ENCODE measurements around the gene CCDC33.
A peak's percentile ranks its signal among the peaks of the same experiment; 100 is the strongest.

Gene CCDC33

DNA sequence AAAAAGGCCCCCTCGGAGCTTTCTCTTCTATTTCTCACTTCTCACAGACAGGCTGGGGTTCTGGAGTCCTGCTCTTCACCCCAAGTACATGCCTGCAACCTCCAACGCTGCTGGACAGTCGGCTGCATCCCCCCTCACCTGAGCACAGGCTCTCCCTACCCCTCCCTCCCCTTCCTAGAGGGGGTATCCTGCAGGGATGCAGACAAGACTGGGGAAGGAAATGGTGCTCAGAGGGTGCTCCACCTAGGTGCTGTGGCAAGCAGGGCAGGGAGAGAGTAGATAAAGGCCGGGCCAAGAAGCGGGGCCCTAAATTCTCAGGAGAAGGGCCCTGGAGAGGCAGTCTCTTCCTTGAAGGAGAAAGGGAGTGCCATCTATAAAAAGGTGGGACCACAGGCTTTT is 26.6 kb upstream of the CCDC33 start:
- no peak for DNase-seq

DNA sequence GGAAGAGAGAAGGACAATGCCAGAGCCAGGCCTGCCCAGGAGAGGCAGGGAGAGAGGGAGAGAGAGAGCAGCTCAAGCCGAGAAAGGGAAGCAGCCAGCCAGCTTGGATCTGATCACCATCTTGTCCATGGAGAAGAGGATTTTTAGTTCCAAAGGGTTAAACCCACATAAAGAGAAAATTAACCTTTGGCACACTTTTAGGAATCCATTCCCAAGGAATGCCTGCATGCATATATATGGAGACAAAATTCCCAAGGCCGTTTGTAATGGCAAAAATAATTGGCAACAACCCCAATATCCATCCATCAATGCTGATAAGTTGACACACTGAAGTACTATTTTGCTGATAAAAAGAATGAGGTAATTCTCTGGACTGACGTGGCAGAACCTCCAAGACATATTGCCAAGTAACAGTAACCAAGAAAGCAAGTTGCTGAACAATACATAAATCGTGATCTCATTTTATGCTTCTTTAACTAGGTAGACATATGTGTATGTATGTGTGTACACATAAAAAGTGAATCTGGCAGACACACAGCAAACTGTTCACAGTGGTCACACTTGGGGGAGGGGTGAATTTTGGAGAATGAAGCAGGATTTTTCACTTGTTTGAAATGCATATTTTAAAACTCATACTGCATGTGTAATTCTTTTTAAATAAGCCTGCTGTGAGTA is 26.0 kb upstream of the CCDC33 start:
- DNase-seq, result no peak

DNA sequence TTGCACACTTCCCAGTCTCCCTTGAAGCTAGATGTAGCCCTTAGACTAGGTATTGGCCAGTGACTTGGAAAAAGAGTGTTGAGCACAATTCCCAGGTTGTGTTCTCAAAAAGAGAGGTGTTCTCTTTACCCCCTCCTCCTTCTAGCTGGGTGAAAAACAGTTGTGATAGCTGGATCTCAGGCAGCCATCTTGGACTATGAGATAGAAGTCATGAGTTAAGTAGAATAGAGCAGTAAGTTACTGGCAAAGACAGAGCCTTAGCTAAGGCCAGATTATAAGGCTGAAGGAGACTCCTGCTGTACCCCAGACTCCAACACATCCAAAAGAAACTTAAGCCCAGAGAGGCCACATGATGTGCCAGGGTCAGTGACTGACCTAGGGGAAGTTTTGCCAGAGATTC is 25.4 kb upstream of the CCDC33 start:
- no peak for DNase-seq

DNA sequence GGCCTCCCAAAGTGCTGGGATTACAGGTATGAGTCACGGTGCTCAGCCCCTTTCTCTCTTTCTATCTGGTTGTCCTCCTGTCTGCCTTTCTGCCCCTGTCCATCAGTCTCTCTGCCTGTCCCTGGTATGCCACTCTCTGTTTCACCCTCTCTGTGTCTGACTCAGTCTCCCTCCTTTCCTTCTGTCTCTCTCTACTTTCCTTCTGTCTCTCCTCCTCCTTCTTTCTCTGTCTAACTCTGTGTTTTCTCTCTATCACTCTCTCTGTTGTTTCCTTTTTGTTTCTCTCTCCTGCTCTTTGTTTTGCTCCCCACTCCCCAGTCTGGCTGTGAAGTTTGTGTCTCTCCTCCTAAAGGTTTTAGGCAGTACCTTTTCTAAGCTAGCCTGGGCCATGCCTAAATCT is 24.5 kb upstream of the CCDC33 start:
- no peak for DNase-seq

DNA sequence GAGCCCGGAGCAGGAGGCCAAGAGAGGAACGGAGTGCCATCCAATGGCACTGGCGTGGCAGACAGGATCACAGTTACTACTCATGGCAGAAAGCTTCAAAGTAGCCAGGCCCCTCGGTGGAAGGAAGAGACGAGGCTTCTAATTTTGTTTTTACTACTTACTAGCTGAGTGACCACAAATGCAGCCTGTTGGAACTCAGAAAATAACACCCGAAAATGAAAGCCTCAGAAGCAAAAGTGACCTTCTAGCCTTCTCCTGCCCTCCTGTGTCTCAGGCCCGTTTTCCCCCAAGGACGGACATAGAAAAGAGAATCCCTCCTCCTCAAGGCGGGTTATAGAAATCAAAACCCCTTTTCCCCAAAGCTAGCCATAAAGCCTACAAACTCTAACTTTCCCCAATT is 23.6 kb upstream of the CCDC33 start:
- no peak for DNase-seq

DNA sequence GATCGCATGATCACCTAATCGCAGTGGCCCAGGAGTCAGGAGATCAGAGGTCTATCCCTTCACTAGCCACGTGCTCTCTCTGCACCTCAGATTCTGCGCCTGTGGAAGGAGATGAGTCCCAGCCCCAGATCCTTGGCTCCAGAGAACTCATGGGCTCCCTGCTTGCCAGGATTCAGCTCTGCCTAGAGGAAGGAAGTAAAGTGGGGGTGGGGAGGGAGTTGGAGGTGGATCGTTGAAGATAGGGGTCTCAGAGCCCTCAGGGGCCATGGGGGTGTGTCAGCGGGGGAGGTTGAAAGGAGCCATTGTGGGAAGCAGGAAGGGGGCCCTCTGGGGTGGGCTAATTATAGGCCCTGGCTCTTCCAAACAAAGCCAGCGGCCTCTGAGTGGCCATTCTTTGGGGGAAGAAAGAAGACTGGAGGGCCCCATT is 22.3 kb upstream of the CCDC33 start:
- no peak for DNase-seq

DNA sequence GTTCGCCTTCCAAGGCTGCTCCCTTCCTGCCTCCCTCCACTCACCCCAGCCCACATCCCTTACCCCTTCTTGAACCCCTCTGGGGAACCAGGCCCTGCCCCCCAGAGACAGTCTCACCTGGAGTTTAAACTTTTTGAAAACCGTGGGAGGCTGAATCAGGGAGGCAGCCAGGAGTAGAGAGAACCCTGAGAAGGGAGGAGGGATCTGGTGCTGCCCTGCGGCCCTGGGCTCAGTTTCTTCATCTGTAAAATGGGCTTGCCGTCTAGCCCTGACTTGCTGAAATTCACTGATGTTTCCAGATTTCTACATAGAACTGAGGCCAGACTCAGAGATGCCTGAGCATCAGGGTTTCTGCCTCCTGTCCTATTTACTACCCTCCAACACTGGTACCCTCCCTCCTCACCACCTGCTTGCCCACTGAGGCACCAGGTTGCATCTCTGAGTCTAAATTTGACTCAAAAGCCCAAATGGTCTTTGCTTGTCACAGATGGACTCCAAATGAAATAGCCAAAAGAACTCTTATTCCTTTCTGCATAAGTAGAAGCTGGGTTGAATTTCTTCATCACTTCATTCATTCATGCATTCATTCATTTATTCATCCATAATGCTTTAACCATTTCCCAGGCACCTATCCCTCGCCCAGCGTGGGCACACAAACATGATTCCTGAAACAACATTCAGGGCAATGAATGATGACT is 21.7 kb upstream of the CCDC33 start:
- DNase-seq, result no peak

DNA sequence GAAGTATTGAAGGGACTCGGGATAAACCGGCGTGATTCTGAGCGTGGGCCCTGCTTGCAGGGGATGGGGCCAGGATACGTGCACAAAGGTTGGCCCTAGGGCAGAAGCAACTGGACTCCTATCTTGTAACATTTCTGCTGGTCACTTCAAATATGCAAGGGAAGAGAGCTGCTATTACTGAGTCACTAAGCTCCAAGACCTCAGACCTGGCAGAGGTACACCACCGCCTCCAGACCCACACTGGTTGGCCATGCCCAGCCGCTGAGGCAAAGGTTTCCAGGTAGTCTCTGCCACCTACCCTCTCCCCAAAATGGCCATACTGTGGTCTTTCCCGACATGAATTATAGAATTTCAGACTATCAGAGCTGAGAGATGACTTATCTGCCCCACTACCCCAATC is 20.2 kb upstream of the CCDC33 start:
- no peak for DNase-seq

DNA sequence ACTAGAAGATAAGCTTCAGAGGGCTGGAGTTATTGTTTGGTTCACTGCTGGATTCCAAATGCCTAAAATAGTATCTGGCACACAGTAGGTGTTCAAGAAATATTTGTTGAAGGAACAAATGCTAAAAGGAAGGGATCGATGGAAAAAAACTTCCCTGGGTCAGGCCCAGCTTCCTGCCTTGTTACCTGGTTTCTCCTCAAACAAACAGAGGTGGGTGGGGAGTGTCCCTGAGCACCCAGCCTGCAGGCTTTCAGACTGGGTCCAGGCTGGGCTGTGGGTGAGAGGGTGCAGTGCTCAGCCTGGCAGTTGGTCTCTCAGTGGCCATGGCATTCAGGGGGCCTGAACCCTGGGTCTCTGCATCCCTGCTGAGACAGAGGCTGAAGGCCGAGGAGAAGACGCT is 19.2 kb upstream of the CCDC33 start:
- DNase-seq, result no peak

DNA sequence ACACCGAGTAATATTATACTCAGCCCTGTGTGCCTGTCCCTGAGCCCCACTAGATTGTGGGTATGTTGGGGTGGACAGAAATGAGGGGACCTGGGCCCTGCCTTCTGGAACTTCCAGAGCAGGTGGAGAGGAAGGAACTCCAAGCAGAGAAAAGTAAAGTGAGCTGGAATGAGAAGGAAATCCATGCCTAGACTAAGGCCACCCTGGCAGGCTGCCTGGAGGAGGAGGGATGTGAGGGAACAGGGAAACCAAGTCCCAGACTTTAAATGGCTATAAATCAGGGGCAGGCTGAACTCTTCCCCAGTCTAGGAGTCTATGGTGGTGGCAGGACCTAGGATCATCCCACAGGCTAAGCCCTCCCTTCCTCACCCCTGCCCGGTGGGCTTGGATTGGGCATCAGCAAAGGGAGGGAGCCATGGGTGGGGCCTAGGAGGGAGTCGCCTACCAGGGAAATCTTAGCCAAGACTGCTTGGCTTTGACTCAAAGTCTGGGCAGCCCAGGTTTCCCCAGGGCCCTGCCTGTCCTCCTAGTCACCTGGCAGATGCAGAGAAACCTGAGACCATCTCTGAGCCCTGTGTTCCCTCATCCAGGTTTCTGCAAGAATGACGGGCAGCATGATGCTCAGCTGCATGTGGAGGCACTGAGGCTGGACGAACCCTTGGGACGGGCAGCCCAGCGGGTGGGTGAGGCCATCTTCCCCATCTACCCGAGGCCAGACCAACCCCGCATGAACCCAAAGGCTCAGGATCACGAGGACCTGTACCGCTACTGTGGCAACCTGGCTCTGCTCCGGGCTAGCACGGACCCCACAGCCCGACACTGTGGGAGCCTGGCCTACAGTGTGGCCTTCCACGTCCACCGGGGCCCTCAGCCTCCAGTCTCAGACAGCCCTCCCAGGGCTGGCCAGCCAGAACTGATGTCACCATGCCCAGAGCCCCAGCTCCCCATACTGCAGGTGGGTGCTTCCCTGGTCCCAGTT is 17.9 kb upstream of the CCDC33 start:
- no peak for DNase-seq

DNA sequence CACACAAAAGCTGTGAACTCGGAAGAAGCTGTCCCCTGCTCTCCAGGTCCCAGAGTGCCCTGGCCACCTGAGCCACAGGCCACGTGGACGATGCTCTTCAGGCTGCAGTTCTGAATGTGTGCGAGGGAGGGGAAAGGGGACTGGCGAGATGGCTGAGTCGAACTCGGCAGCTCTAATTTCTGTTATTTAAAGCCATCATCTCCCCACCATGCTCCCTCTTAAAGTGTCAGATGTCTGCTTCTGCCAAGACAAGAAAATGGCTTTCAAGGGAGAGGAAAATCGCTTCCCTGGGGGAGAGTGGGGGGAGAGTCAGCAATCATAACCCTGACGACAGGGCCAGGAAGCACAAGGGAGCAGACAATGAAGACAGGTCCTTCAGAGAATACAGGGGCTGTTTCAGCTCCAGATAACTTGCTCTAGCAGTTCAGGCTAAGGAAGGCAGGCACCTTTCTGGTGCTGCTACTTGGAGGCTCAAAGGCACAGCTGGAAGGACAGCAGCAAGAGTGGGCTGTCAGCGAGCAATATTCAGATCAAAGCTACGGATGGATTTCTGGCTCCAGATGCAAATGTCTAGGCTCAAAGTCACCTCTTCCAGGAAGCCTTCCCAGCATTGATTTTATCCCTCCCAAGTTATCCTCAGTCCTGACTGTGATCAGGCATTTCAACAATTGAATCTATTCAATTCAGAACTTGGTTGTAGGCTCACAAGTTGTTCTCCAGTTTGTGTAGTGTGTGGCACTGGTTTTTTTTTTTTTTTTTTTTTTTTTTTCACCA is 15.5 kb upstream of the CCDC33 start:
- no peak for DNase-seq

DNA sequence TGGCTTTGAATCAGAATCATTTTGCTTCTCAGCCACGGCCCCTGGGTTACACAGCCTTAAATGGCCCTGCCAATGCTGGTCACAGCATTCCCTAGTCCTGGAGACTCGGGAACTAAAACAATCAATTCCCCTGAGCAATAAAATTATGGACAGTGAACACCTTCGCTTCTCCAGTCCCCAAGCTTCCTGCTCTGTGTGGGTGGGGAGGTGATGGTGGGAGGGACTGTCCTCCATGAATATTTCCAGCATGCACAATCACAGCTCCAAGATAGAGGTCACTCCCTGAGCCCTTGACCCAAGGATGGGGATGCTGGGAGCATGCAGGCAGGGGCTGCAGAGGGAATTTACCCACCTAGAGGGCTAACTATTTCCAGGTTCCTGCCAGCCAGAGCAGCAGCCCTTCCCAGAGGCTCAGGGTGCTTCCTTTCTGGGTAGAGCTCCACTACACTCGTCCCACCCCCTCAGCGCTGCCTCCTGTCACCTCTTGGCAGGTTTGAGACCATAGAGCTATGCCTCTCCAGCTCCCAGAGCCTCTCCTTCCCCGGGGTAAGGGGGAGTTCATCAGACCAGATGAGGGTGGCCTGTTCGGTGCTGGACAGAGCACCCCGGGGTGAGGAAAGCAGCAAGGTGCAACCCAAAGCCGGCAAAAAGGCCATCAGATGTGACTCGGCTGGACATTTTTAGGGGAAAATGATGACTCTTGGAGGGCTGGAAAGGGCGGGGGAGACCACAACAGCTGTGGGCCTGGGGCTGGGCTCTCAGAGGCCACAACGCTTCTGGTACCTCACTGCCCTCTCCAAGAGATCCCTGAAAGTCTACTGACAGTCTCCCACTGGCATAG is 14.5 kb upstream of the CCDC33 start:
- DNase-seq, result peak; percentile 33

DNA sequence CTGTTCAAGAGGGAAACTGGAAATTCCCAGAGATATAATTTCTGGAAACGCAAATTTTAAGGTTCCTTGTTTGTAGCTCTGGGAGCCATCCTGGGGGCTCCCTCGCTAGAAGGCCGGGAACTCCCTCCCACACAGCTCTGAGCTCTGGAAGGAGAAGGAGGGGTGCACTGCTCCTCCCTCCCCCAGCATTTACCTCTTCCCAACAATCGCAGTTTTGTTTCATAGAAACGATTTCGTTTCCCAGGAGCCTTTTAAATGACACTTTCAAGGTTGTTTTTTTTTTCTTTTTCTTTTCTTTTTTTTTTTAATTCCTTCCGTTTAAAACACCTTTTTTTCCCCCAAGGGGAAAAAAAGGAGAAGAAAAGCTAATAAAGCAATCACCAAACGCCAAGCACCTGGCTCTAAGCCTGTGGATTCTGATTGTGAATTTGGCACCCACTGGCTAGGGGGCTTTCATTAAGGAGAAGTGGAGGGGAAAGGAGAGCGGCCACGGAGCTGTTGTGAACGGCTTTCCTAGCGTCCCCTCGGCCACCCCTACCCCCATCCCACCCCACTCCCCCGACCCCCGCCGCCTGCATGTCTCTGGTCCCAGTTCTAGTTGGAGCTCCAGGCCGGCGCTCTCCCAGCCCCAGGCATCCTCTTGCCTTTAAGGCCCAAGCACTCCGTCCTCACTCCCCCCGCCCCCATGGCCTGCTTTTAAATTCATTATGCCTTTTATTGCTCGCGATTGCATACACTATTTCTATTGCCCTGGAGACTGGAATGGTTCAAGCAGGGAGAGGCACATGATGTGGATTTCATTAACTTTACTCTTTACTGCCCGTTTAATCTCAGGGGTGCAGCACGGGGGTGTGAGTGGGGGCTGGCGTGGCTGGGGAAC is 13.6 kb upstream of the CCDC33 start:
- peak; percentile 11 for DNase-seq

DNA sequence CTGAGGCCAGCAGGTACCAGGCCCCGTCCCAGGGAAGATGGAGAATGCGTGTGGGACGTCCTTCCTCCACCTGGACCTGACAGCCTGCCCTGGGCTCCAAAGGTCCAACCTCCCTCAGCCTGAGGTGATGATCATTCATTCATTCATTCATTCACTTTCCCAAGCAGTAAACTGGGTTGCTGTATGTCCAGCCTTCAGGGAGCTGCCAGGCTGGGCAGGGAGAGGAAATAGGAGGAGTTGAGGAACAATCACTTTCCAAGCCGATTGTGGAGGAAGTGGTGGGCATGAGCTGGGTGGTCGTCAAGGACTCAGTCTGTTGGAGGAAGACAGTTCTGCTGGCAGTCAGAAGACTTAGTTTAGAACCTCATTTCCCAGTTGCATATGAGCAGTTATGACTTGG is 10.2 kb upstream of the CCDC33 start:
- DNase-seq, result no peak

DNA sequence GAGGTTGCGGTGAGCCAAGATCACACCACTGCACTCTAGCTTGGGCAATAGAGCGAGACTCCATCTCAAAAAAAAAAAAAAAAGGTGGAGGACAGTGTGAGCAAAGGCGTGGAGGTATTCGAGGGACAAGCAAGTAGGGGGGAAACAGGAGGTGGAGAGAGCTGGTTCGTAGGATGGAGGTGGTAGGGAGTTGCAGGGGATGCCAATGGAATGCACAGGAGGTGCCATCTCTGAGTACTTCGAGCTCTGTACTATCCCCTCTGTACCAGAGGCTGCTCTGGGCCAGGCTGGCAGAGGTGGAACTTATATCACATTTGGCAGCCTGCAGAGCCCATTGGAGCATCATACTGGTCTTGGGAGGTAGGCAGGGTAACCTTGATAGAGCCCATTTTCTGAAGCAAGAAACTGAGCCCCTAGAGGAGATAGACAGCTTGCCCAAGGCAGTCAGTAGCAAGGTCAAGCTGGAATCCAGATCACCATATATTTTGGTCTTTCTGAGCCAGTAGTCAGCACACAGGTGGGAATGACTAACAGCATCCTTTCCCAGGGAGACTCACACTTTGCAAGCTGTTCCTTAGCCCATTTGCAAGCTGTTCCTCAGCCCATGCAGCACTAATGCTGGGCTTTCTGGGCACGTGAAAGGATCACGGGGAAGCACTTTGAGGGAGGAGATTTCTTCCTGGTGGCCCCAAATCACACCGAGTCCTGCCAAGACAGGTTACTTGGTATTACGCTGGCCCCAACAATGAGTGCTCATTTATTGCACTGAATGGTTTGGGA is 9.2 kb upstream of the CCDC33 start:
- peak; percentile 59 for DNase-seq

DNA sequence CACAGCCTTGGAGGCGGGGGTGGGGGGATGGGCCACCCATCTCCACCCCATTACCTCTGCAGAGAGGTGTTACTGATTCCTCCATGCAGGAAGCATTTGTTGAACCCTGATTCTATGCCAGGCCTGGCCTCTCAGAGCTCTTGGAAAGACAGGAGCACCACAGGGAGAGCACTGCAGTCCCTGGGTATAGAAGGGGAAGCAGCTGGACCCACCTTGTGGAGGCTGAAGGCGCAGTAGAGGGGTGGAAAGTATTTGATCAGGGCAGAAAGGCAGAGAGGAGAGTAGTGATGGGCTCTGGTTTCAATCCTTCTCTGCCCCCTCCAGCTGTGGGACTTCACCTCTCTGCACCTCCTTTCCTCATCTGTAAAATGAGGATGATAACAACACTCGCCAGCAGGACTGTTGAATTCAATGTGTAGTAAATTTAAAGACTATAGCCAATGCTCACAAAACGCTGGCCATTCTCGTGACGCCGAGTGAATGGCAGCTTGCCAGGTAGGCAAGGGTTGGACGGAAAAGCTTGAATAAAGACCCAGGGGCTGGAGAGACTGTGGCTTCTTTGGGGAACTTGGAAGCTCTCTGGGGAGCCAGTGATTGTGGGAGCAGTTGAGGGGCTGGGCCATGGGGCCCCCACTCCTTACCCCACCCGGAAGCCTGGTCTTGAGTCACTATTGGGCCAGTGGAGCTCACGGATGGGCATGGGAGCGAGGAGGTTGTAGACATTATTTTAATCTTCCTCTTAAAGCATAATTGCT is 8.0 kb upstream of the CCDC33 start:
- no peak for DNase-seq

DNA sequence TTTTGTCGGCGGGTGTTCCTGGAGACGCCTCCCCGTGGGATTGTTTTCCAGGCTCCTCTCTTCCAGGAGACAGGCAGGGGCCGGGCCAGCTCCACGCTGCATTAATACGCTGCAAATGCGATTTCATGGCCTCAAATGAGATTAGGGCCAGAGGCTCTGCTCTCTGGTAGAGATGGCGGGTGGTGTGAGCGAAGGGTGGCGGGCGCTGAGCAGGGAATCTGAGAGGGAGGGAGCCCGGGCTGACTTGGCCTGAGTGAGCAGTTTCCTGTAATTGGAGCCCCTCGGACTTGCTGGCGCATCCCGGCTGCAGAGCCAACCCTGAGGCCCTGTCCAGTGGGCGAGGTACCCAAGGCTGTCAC is 7.4 kb upstream of the CCDC33 start:
- no peak for DNase-seq

DNA sequence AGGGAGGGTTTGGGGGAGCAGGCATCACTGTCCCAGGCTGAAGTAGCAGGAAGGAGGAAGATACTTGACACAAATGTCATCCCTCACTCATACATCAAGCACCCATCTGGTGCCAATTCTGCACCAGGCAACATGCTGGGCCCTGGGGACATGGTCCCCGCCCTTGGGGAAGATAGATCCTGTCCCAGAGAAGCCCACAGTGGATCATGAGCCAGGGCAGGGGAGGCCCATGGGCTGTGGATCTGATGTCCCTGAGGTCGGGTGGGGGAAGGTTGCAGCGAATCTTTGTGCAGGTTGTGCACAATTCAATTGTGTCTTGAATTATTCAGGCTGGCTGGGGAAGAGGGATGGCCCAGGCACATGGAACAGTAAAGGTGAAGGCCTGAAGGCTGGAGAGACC is 6.4 kb upstream of the CCDC33 start:
- DNase-seq, result no peak

DNA sequence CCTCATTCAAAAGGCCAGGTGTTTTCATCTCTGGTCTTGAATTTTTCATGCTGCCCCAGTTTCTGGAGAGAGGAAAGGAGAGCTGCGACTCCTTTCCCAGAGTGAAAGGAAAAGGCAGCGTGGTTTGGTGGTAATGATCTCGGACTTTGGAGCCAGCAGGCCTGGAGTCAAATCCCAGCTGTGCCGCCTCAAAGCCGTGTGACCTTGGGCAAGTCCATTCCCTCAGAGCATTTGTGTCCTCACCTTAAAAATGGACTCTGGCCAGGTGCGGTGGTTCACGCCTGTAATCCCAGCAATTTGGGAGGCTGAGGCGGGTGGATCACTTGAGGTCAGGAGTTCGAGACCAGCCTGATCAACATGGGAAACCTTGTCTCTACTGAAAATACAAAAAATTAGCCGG is 4.7 kb upstream of the CCDC33 start:
- DNase-seq, result no peak
